GM12878 (cell line): Measurements from ENCODE around the gene RALGAPA2. TPM values are rescaled to one million over a fixed set of nuclear protein-coding genes. Genes with fewer than 3 reads are reported as not detected.

Source experiments
- ATAC-seq: fragments of 200-7000 bp; cut with Tn5 transposase; 3 replicates; pipeline ENCODE4 v1.9.1; 2020; ENCODE audit warnings: mild to moderate bottlenecking, moderate library complexity
- BruUV-seq: library from RNA; stranded (reverse); fragments of 400-500 nt; replicated peaks from 2 replicates; lab custom pipeline; 2021; lab: Mats Ljungman, UMichigan
- CTCF ChIA-PET: fragments of 300-600 bp; sonication (Branson Sonifier 250); formaldehyde crosslinking; extraction: SDS; loops from one replicate; lab custom pipeline; 2021; ENCODE audit warnings: inconsistent platforms; lab: Yijun Ruan, JAX
- POLR2A ChIA-PET: fragments of 350-600 bp; formaldehyde crosslinking; extraction: SDS; loops from one replicate; lab custom pipeline; 2021; ENCODE audit warnings: inconsistent platforms; lab: Charles Lee
- RAD21 ChIA-PET: fragments of 300-600 bp; sonication (Branson Sonifier 250); formaldehyde crosslinking; loops from one replicate; lab custom pipeline; 2023; ENCODE audit warnings: antibody characterized with exemption; ENCODE audit not compliant: unreplicated experiment; lab: Charles Lee
- SMC1A ChIA-PET: fragments of 300-600 bp; sonication (Branson Sonifier 250); formaldehyde crosslinking; loops from one replicate; lab custom pipeline; 2023; ENCODE audit not compliant: unreplicated experiment, uncharacterized antibody; lab: Charles Lee
- DNase-seq: peaks from one replicate; pipeline ENCODE4 v3.0.0-alpha.2; 2011; ENCODE audit warnings: low read depth, low spot score
- FAIRE-seq: peaks from 3 replicates; lab custom pipeline; 2011; peaks lifted over from hg19 to GRCh38; lab: Jason Lieb, UNC
- H2AFZ ChIP-seq: 2 replicates; pipeline ENCODE4 v1.6.0; 2011; ENCODE audit warnings: low read depth, low read length, control low read depth; ENCODE audit not compliant: control insufficient read depth
- H3K27ac ChIP-seq: 2 replicates; pipeline ENCODE4 v1.5.1; 2011; ENCODE audit warnings: control low read depth; ENCODE audit not compliant: control insufficient read depth, insufficient read depth
- H3K27me3 ChIP-seq, 2 experiments: replicated peaks in 1 of 2; 2 replicates each; pipeline versions ENCODE4 v1.6.0 to v1.6.1; 2011; ENCODE audit warnings: low read length in 1 of 2; ENCODE audit not compliant: control insufficient read depth in 2 of 2, insufficient read depth in 2 of 2
- H3K36me3 ChIP-seq, 2 experiments: 2 replicates each; pipeline ENCODE4 v1.5.1; 2011; ENCODE audit warnings: low read length in 1 of 2; ENCODE audit not compliant: control insufficient read depth in 2 of 2, insufficient read depth in 2 of 2
- H3K4me1 ChIP-seq: 2 replicates; pipeline ENCODE4 v1.6.1; 2011; ENCODE audit warnings: mild to moderate bottlenecking, low read length, moderate library complexity, mixed read lengths; ENCODE audit not compliant: control insufficient read depth, insufficient read depth
- H3K4me2 ChIP-seq: 2 replicates; pipeline ENCODE4 v1.6.0; 2011; ENCODE audit warnings: control low read depth; ENCODE audit not compliant: control insufficient read depth, insufficient read depth
- H3K4me3 ChIP-seq: fragments of 200-600 bp; sonication (generic); 2 replicates; pipeline ENCODE4 v1.5.1; 2016
- H3K79me2 ChIP-seq: 2 replicates; pipeline ENCODE4 v1.6.0; 2011; ENCODE audit warnings: low read length; ENCODE audit not compliant: control insufficient read depth, insufficient read depth
- H3K9ac ChIP-seq: 2 replicates; pipeline ENCODE4 v1.8.0; 2011; ENCODE audit warnings: low read length, control low read depth, mixed read lengths; ENCODE audit not compliant: control insufficient read depth, insufficient read depth
- H3K9me3 ChIP-seq: replicated peaks from 3 replicates; pipeline ENCODE4 v1.5.1; 2011; ENCODE audit warnings: mild to moderate bottlenecking, low read length; ENCODE audit not compliant: control insufficient read depth, insufficient read depth
- H4K20me1 ChIP-seq: 2 replicates; pipeline ENCODE4 v1.6.0; 2011; ENCODE audit not compliant: control insufficient read depth, insufficient read depth
- BCL3 ChIP-seq: IDR thresholded peaks from 2 replicates; pipeline ENCODE4 v1.6.1; 2011; ENCODE audit warnings: borderline replicate concordance, low read depth, mild to moderate bottlenecking, moderate library complexity, low read length; ENCODE audit not compliant: insufficient read depth, poor library complexity, severe bottlenecking
- CBFB ChIP-seq: IDR thresholded peaks from 2 replicates; pipeline ENCODE4 v1.6.1; 2016; ENCODE audit warnings: antibody characterized with exemption, low read depth
- ELK1 ChIP-seq: IDR thresholded peaks from 2 replicates; pipeline ENCODE4 v1.6.1; 2012; ENCODE audit warnings: low read depth, low read length, improper control_type of control experiment
- GATAD2B ChIP-seq: fragments of 450-650 bp; conservative IDR thresholded peaks from 2 replicates; pipeline ENCODE4 v1.6.1; 2017; ENCODE audit warnings: low read depth, mild to moderate bottlenecking, moderate library complexity
- HDAC2 ChIP-seq: fragments of 200-600 bp; sonication (generic); IDR thresholded peaks from 2 replicates; pipeline ENCODE4 v1.6.1; 2017
- IKZF2 ChIP-seq, 2 experiments: fragments of 450-650 bp; IDR thresholded peaks; 2 replicates each; pipeline ENCODE4 v1.6.1; 2017; ENCODE audit warnings: mild to moderate bottlenecking in 2 of 2, moderate library complexity in 2 of 2
- KAT2A ChIP-seq: conservative IDR thresholded peaks from 2 replicates; pipeline ENCODE4 v1.6.1; 2011; ENCODE audit warnings: low read depth, low read length; ENCODE audit not compliant: control insufficient read depth
- PAX8 ChIP-seq: fragments of 450-650 bp; IDR thresholded peaks from 2 replicates; pipeline ENCODE4 v1.6.1; 2017; ENCODE audit warnings: mild to moderate bottlenecking, moderate library complexity
- POLR2AphosphoS5 ChIP-seq: IDR thresholded peaks from 2 replicates; pipeline ENCODE4 v1.6.1; 2011; ENCODE audit warnings: mild to moderate bottlenecking, low read length, inconsistent platforms
- ZNF274 ChIP-seq: IDR thresholded peaks from one replicate; pipeline ENCODE4 v1.8.0; 2011; ENCODE audit not compliant: insufficient read length, insufficient read depth
- ZSCAN29 ChIP-seq: fragments of 450-650 bp; IDR thresholded peaks from 2 replicates; pipeline ENCODE4 v1.6.1; 2017; ENCODE audit warnings: mild to moderate bottlenecking, moderate library complexity
- WGBS: methylation state at CpG from one replicate; pipeline ENCODE4 v1.1.6; 2016; ENCODE audit warnings: low lambda C conversion rate; ENCODE audit not compliant: insufficient replicate concordance, insufficient coverage; ENCODE audit errors: missing lambda C conversion rate; 5-methylcytosine and 5-hydroxymethylcytosine counted together
- in situ Hi-C: fragments of 300-500 bp; cut with MboI; formaldehyde crosslinking; loops from 9 replicates; pipeline ENCODE4 v1.14.3; 2018; ENCODE audit warnings: mixed read lengths
- intact Hi-C: fragments of 100-400 bp; cut with micrococcal nuclease; formaldehyde crosslinking; loops from one replicate; pipeline ENCODE4 v1.14.2; 2022; ENCODE audit not compliant: unreplicated experiment
- polyA plus RNA-seq, 11 experiments: library from polyadenylated mRNA; depleted of rRNA in 4 of 11; unstranded in 6 of 11; stranded (reverse) in 5 of 11; fragments of >200 nt; fragmentation: Nextera tagmentation in 4 of 11; fragmentation: Illumina TruSeq in 1 of 11; extraction: Ambion mirVana in 4 of 11; extraction: Trizol in 1 of 11; gene quantifications; 1 replicate in 1 of 11; 2 replicates in 10 of 11; pipeline versions ENCODE4 v1.2.1 to v1.2.3, GENCODE V29; 2011 to 2016; ENCODE audit warnings: inconsistent platforms in 2 of 11, missing spikeins in 2 of 11, low read depth in 1 of 11
- total RNA-seq, 4 experiments: library from RNA; depleted of rRNA in 3 of 4; stranded (reverse); fragments of >200 nt in 3 of 4; fragmentation: Illumina TruSeq in 1 of 4; extraction: Trizol in 1 of 4; gene quantifications; 2 replicates each; pipeline versions ENCODE4 v1.2.1 to v1.2.3, GENCODE V29; 2013 to 2021
- TF ChIP-seq, protein P1 (sequence below): IDR thresholded peaks from 2 replicates; pipeline ENCODE4 v1.6.1; 2012; ENCODE audit warnings: low read depth, low read length, improper control_type of control experiment

The RALGAPA2 gene
- total and polyA plus RNA-seq, 10 of the 15 experiments (the other 5 are each of a cell fraction or from before 2014, with no cell fraction given) = 2.9 to 29.4 (median 19.6) TPM

DNA sequence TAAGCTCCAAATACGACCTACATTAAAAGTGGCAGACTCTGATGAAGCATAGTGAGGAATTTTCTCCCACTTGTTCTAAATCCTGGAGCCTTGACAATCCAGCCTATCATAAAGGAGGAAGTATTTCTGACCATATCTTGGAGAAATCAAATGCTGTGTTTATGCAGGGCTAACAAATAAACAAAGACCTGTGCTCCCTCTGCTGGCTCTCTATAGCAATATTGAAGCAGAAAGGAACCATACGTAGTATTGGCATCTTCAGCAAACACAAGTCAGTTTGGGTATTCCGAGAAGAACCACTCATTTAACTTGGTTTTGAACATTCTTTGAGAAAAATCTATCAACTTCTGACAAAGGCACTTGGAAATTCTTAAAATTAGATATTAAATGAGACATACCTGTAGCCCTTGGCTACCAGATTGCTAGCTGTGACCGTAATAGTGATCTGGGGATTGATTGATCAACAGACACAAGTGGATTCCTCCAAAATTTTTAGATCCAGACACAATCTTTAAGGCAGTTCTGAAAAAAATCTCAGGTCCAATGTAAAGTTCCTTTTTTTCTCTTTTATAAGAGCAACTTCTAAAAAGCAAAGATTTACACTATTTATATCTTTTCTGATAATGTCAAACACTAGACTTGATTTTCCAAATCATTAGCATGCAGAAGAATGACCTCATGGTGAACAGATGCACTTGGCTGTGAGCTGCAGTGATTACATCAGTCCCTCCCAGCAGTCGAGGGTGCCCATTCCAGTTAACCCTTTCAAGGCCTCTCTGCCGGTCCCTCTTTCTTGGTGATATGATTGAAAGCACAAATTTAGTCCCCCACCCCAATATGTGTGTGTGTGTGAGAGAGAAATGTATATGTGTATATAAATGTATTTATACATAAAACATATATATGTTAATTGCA is 304.3 kb downstream of the RALGAPA2 start (continued):
- no peak for TF ChIP-seq ZSCAN29
- TF ChIP-seq GATAD2B = no peak

- ChIA-PET CTCF (interaction anchor here (1.3 kb wide), 1 partner anchor 35 kb away, joined by 3 read pairs; no protein-coding TSS in a partner anchor), RAD21 (no interaction called here), POLR2A (no interaction called here), SMC1A (interaction anchor here (1.4 kb wide), 1 partner anchor 19 kb away, joined by 3 read pairs; no protein-coding TSS in a partner anchor)
- 97% methylated on average over 2 of the region's 2 CpGs for WGBS
- BruUV-seq = no TSS peak
- no peaks in the 10 kb centered on the region for H3K4me1 ChIP-seq
- H3K79me2 ChIP-seq = no peaks in the 10 kb centered on the region
- H3K9ac ChIP-seq = no peak overlapping the region
- no peaks in the 10 kb centered on the region for H4K20me1 ChIP-seq
- ATAC-seq (no peak), FAIRE-seq (no peak), DNase-seq (no peak)
- no peak overlapping the region for H3K4me3 ChIP-seq
- TF ChIP-seq, protein P1, sequence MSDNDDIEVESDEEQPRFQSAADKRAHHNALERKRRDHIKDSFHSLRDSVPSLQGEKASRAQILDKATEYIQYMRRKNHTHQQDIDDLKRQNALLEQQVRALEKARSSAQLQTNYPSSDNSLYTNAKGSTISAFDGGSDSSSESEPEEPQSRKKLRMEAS = no peak
- TF ChIP-seq IKZF2 (IDR thresholded peaks at IDR 0.05) (no peak), CBFB (no peak), PAX8 (no peak), HDAC2 (no peak), POLR2AphosphoS5 (no peak), KAT2A (no peak), ELK1 (no peak), ZNF274 (no peak), BCL3 (no peak)
- H3K4me2 ChIP-seq = no peak overlapping the region
- H3K27ac ChIP-seq = no peak overlapping the region
- H3K9me3 ChIP-seq = no peaks in the 10 kb centered on the region
- no peaks in the 10 kb centered on the region for H3K36me3 ChIP-seq
- no peaks in the 10 kb centered on the region; a peak in 1 of 4 replicates for H3K27me3 ChIP-seq
- in situ Hi-C loops = no loop called here
- no peak overlapping the region for H2AFZ ChIP-seq
- intact Hi-C loops = no loop called here
These were observed 306.1 kb downstream of the RALGAPA2 start for GRCh38 chr20:20406306-20406705.
